Aorta (tissue), 5 donors: ENCODE measurements around the gene THOP1. TPM values are rescaled to one million over a fixed set of nuclear protein-coding genes. Genes with fewer than 3 reads are reported as not detected.

Experiments used
- ATAC-seq: fragments of 200-7000 bp; cut with Tn5 transposase; one replicate; pipeline ENCODE4 v1.9.1; 2022; ENCODE audit warnings: moderate library complexity; ENCODE audit not compliant: low FRiP score
- DNase-seq, 2 donors: peaks; one replicate each; pipeline ENCODE4 v3.0.0-alpha.2; 2020
- H3K27ac ChIP-seq, 2 donors: one replicate each; pipeline ENCODE4 v1.5.1; 2013; ENCODE audit warnings: low read length in 2 of 2, mild to moderate bottlenecking in 2 of 2, moderate library complexity in 2 of 2, control low read depth in 1 of 2, inconsistent platforms in 1 of 2, low read depth in 1 of 2
- H3K27me3 ChIP-seq, 2 donors: one replicate each; pipeline ENCODE4 v1.6.1; 2013; ENCODE audit warnings: control low read depth in 1 of 2, low read length in 1 of 2, mild to moderate bottlenecking in 1 of 2, moderate library complexity in 1 of 2; ENCODE audit not compliant: insufficient read depth in 2 of 2, control insufficient read depth in 1 of 2
- H3K36me3 ChIP-seq, 2 donors: one replicate each; pipeline ENCODE4 v1.6.1; 2013; ENCODE audit warnings: control low read depth in 1 of 2, low read length in 1 of 2, mild to moderate bottlenecking in 1 of 2; ENCODE audit not compliant: insufficient read depth in 2 of 2, control insufficient read depth in 1 of 2
- H3K4me1 ChIP-seq, 2 donors: one replicate each; pipeline ENCODE4 v1.6.1; 2013; ENCODE audit warnings: low read length in 2 of 2, control low read depth in 1 of 2, mild to moderate bottlenecking in 1 of 2, moderate library complexity in 1 of 2; ENCODE audit not compliant: insufficient read depth in 2 of 2, control insufficient read depth in 1 of 2
- H3K4me3 ChIP-seq, 2 donors: one replicate each; pipeline ENCODE4 v1.5.1; 2013; ENCODE audit warnings: low read length in 2 of 2, control low read depth in 1 of 2, mild to moderate bottlenecking in 1 of 2
- H3K9me3 ChIP-seq: one replicate; pipeline ENCODE4 v1.6.1; 2013; ENCODE audit warnings: mild to moderate bottlenecking, low read length; ENCODE audit not compliant: control insufficient read depth
- WGBS, 2 donors: extraction: QIAGEN DNeasy Blood & Tissue Kit; methylation state at CpG; one replicate each; pipeline ENCODE4 v1.1.7; 2013; 5-methylcytosine and 5-hydroxymethylcytosine counted together
- intact Hi-C, 2 donors: fragments of 100-400 bp; cut with DNase I; formaldehyde crosslinking; loops; one replicate each; pipeline versions ENCODE4 v1.14.2 to v1.15.0; 2022
- long read RNA-seq, 2 donors: library from polyadenylated mRNA; unstranded; transcript quantifications; one replicate each; pipeline ENCODE4 v2.0.0, GENCODE V29; 2020 to 2021
- polyA plus RNA-seq, 2 donors: library from polyadenylated mRNA; stranded (reverse); fragments of 200-250 nt; gene quantifications; one replicate each; pipeline ENCODE4 v1.2.3, GENCODE V29; 2013
- total RNA-seq, 2 donors: library from RNA; stranded (reverse); fragmentation: NEBNext Ultra II Directional; extraction: Animal tissue kit (Norgen Biotek cat#: 25700); gene quantifications; one replicate each; pipeline ENCODE4 v1.2.1, GENCODE V29; 2021
- donor health status: healthy with polysubstance abuse.
- donor health status: Bipolar disorder and iron deficiency.
- donor health status: DM: no; HTN: no; CAD: no.
- donor health status: DM: no; HTN: no; CAD: no.
- donor health status: DM: yes; HTN: yes; CAD: no.

Gene THOP1
- total RNA-seq (10 to 100 TPM; 26.4 to 33.2 TPM), polyA plus RNA-seq (10 to 100 TPM in 1 of 2 donors, 1 to 10 TPM in 1; 9.3 to 55.4 TPM)
- long read RNA-seq, donor 1, full-length matches to known transcripts = 98 of 119 reads
- long read RNA-seq, donor 1, partial matches to known transcripts = 10 of 119 reads
- long read RNA-seq, donor 1, other reads (novel, unspliced or antisense) = 11 of 119 reads
- long read RNA-seq, donor 2, full-length matches to known transcripts = 14 of 19 reads
- long read RNA-seq, donor 2, partial matches to known transcripts = 2 of 19 reads
- long read RNA-seq, donor 2, other reads (novel, unspliced or antisense) = 3 of 19 reads

- H3K4me3 ChIP-seq = peak within 1 kb of the TSS; percentile 3 to 60
- no peaks in the 10 kb centered on the region for H3K9me3 ChIP-seq
- H3K27me3 ChIP-seq = no peaks in the 10 kb centered on the region
- H3K27ac ChIP-seq = no peak within 1 kb of the TSS
- 0 to 1% methylated on average over 59 to 78 of the region's 78 CpGs for WGBS, 2 donors
- H3K4me1 ChIP-seq = peaks cover 0 to 1% of the 10 kb centered on the region in 2 donors
- no peaks in the 10 kb centered on the region for H3K36me3 ChIP-seq
- ATAC-seq (peak; percentile 97), DNase-seq (peak; percentile 100)
- intact Hi-C loops = no loop called here
Observed at GRCh38 chr19:2785244-2785997, at the start of gene THOP1. THOP1 (plus strand) TSS chr19:2785503; CDS start chr19:2785663, 160 bp downstream.

GRCh38 chr19:2736550-2737190 lies 48.6 kb upstream of the THOP1 start:
- no peak overlapping the region for H3K4me3 ChIP-seq
- no peak overlapping the region for H3K27ac ChIP-seq
- H3K27me3 ChIP-seq = no peaks in the 10 kb centered on the region
- H3K36me3 ChIP-seq = peaks cover 0 to 6% of the 10 kb centered on the region in 2 donors
- H3K9me3 ChIP-seq = no peaks in the 10 kb centered on the region
- intact Hi-C loops = loop anchor here in 1 of 2 donors (5.0 kb wide), 1 partner anchor 34 kb away; the partner anchor contains the start of gene GNG7
- no peaks in the 10 kb centered on the region for H3K4me1 ChIP-seq
- WGBS, 2 donors = 96 to 97% methylated on average over 15 of the region's 15 CpGs
- DNase-seq (no peak), ATAC-seq (no peak)

GRCh38 chr19:2739602-2740313 lies 45.5 kb upstream of the THOP1 start, which contains the start of gene SLC39A3:
SLC39A3 (minus strand) TSS chr19:2740017; CDS start chr19:2737257, 2,760 bp downstream.
- intact Hi-C loops = loop anchor here in 1 of 2 donors (5.0 kb wide), 1 partner anchor 37 kb away; the partner anchor contains the start of gene GNG7
- Histone ChIP-seq H3K36me3 (peaks cover 0 to 2% of the 10 kb centered on the region in 2 donors), H3K27me3 (no peaks in the 10 kb centered on the region), H3K4me1 (no peaks in the 10 kb centered on the region), H3K9me3 (no peaks in the 10 kb centered on the region), H3K27ac (no peak within 1 kb of the TSS), H3K4me3 (peak within 1 kb of the TSS; percentile 81 to 91)
- DNase-seq (peak; percentile 98 to 99), ATAC-seq (peak; percentile 99)
- 1% methylated on average over 51 to 64 of the region's 64 CpGs for WGBS, 2 donors

GRCh38 chr19:2740314-2740656 lies 45.0 kb upstream of the THOP1 start:
- WGBS, 2 donors = 43 to 46% methylated on average over 13 of the region's 13 CpGs
- H3K9me3 ChIP-seq = no peaks in the 10 kb centered on the region
- ATAC-seq (no peak), DNase-seq (no peak)
- H3K27ac ChIP-seq = no peak overlapping the region
- intact Hi-C loops = no loop called here
- no peaks in the 10 kb centered on the region for H3K27me3 ChIP-seq
- H3K36me3 ChIP-seq = peaks cover 0 to 2% of the 10 kb centered on the region in 2 donors
- no peaks in the 10 kb centered on the region for H3K4me1 ChIP-seq
- H3K4me3 ChIP-seq = no peak overlapping the region

- H3K4me3 ChIP-seq = no peak overlapping the region
- H3K27ac ChIP-seq = no peak overlapping the region
- intact Hi-C loops = no loop called here
- 71% methylated on average over 8 of the region's 8 CpGs for WGBS, 2 donors
- no peak for DNase-seq
- no peaks in the 10 kb centered on the region for H3K4me1 ChIP-seq
- no peak for ATAC-seq
- no peaks in the 10 kb centered on the region for H3K36me3 ChIP-seq
- no peaks in the 10 kb centered on the region for H3K9me3 ChIP-seq
- no peaks in the 10 kb centered on the region for H3K27me3 ChIP-seq
Observed at GRCh38 chr19:2743099-2743498, 42.2 kb upstream of the THOP1 start.

- H3K4me3 ChIP-seq = no peak overlapping the region
- ATAC-seq (no peak), DNase-seq (no peak)
- no peaks in the 10 kb centered on the region for H3K4me1 ChIP-seq
- no peaks in the 10 kb centered on the region for H3K27me3 ChIP-seq
- H3K27ac ChIP-seq = no peak overlapping the region
- intact Hi-C loops = no loop called here
- 25 to 26% methylated on average over 4 of the region's 4 CpGs for WGBS, 2 donors
- H3K9me3 ChIP-seq = no peaks in the 10 kb centered on the region
- no peaks in the 10 kb centered on the region for H3K36me3 ChIP-seq
Observed at GRCh38 chr19:2744113-2744512, 41.2 kb upstream of the THOP1 start.

GRCh38 chr19:2747349-2747748 lies 38.0 kb upstream of the THOP1 start:
- no peak for ATAC-seq
- no peaks in the 10 kb centered on the region for H3K27me3 ChIP-seq
- H3K4me1 ChIP-seq = no peaks in the 10 kb centered on the region
- 76 to 84% methylated on average over 7 of the region's 7 CpGs for WGBS, 2 donors
- no peak for DNase-seq
- H3K9me3 ChIP-seq = no peaks in the 10 kb centered on the region
- no peak overlapping the region for H3K27ac ChIP-seq
- H3K4me3 ChIP-seq = no peak overlapping the region
- H3K36me3 ChIP-seq = no peaks in the 10 kb centered on the region
- intact Hi-C loops = no loop called here

- Histone ChIP-seq H3K4me1 (no peaks in the 10 kb centered on the region), H3K36me3 (peaks cover 0 to 1% of the 10 kb centered on the region in 2 donors), H3K27me3 (no peaks in the 10 kb centered on the region), H3K4me3 (no peak overlapping the region), H3K27ac (no peak overlapping the region), H3K9me3 (no peaks in the 10 kb centered on the region)
- intact Hi-C loops = loop anchor here in 1 of 2 donors (5.0 kb wide), 1 partner anchor 104 kb away; no protein-coding TSS in a partner anchor
- no peak for DNase-seq
- WGBS, 2 donors = 71% methylated on average over 17 of the region's 17 CpGs
- no peak for ATAC-seq
Observed at GRCh38 chr19:2750808-2751437, 34.4 kb upstream of the THOP1 start.
